HepG2 (cell line): ENCODE measurements around the gene MAD2L2. TPM values are rescaled to one million over a fixed set of nuclear protein-coding genes. Genes with fewer than 3 reads are reported as not detected.

Experiments
- BCL6 ChIP-seq: IDR thresholded peaks from 2 replicates; pipeline ENCODE4 v1.6.1; 2016; ENCODE audit warnings: missing genetic modification reagents, missing compliant biosample characterization
- BCLAF1 ChIP-seq: fragments of 450-650 bp; IDR thresholded peaks from 2 replicates; pipeline ENCODE4 v1.6.1; 2017; ENCODE audit warnings: mild to moderate bottlenecking
- CEBPB ChIP-seq: IDR thresholded peaks from 2 replicates; pipeline ENCODE4 v1.6.1; 2011; ENCODE audit warnings: low read depth, low read length, improper control_type of control experiment, borderline replicate concordance
- ELK4 ChIP-seq: sonication (generic); formaldehyde crosslinking; IDR thresholded peaks from 2 replicates; pipeline ENCODE4 v1.9.0; 2021; ENCODE audit warnings: missing genetic modification reagents, borderline replicate concordance
- GATA4 ChIP-seq: sonication (generic); IDR thresholded peaks from 2 replicates; pipeline ENCODE4 v1.6.1; 2016; ENCODE audit warnings: antibody characterized with exemption, low read depth, borderline replicate concordance
- HMGXB3 ChIP-seq: sonication (generic); formaldehyde crosslinking; IDR thresholded peaks from 2 replicates; pipeline ENCODE4 v1.4.0; 2020; ENCODE audit warnings: missing genetic modification reagents, borderline replicate concordance
- MIXL1 ChIP-seq: IDR thresholded peaks from 2 replicates; pipeline ENCODE4 v1.6.1; 2016
- NCOA2 ChIP-seq: sonication (generic); formaldehyde crosslinking; IDR thresholded peaks from 2 replicates; pipeline ENCODE4 v1.8.0; 2022; ENCODE audit warnings: inconsistent platforms
- PITX1 ChIP-seq: sonication (generic); formaldehyde crosslinking; IDR thresholded peaks from 2 replicates; pipeline ENCODE4 v1.5.1; 2020; ENCODE audit warnings: mild to moderate bottlenecking, missing genetic modification reagents
- POLR2A ChIP-seq, 2 experiments: IDR thresholded peaks; 2 replicates each; pipeline ENCODE4 v1.6.1; 2011; ENCODE audit warnings: low read depth in 2 of 2, low read length in 2 of 2, mild to moderate bottlenecking in 1 of 2, moderate library complexity in 1 of 2; ENCODE audit not compliant: insufficient read depth in 1 of 2
- PREB ChIP-seq: sonication (generic); formaldehyde crosslinking; IDR thresholded peaks from 2 replicates; pipeline ENCODE4 v1.4.0; 2020; ENCODE audit warnings: missing genetic modification reagents
- SIX4 ChIP-seq: sonication (generic); formaldehyde crosslinking; IDR thresholded peaks from 2 replicates; pipeline ENCODE4 v1.4.0; 2020; ENCODE audit warnings: missing genetic modification reagents
- TEAD2 ChIP-seq: sonication (generic); formaldehyde crosslinking; IDR thresholded peaks from 2 replicates; pipeline ENCODE4 v1.9.0; 2021; ENCODE audit warnings: missing genetic modification reagents
- ZC3H13 ChIP-seq: sonication (generic); formaldehyde crosslinking; IDR thresholded peaks from 2 replicates; pipeline ENCODE4 v1.8.1; 2023; ENCODE audit warnings: mild to moderate bottlenecking, missing genetic modification reagents, moderate library complexity
- ZMYM2 ChIP-seq: sonication (generic); formaldehyde crosslinking; IDR thresholded peaks from 2 replicates; pipeline ENCODE4 v1.8.0; 2022; ENCODE audit warnings: mild to moderate bottlenecking, missing genetic modification reagents
- ZNF337 ChIP-seq: sonication (generic); formaldehyde crosslinking; IDR thresholded peaks from 2 replicates; pipeline ENCODE4 v1.5.1; 2020; ENCODE audit warnings: missing genetic modification reagents, low read depth, mild to moderate bottlenecking, borderline replicate concordance
- ZNF350 ChIP-seq: sonication (generic); formaldehyde crosslinking; IDR thresholded peaks from 2 replicates; pipeline ENCODE4 v1.4.0; 2020; ENCODE audit warnings: mild to moderate bottlenecking, low read depth, missing genetic modification reagents, borderline replicate concordance
- ZNF430 ChIP-seq: sonication (generic); formaldehyde crosslinking; IDR thresholded peaks from 2 replicates; pipeline ENCODE4 v1.9.0; 2021; ENCODE audit warnings: mild to moderate bottlenecking, missing genetic modification reagents
- ZNF44 ChIP-seq: sonication (generic); formaldehyde crosslinking; IDR thresholded peaks from 2 replicates; pipeline ENCODE4 v1.5.1; 2020; ENCODE audit warnings: mild to moderate bottlenecking, missing genetic modification reagents
- ZNF446 ChIP-seq: sonication (generic); formaldehyde crosslinking; IDR thresholded peaks from 2 replicates; pipeline ENCODE4 v1.5.0; 2020; ENCODE audit warnings: mild to moderate bottlenecking, missing genetic modification reagents
- ZNF580 ChIP-seq: IDR thresholded peaks from 2 replicates; pipeline ENCODE4 v1.6.1; 2016; ENCODE audit warnings: low read depth, borderline replicate concordance
- polyA plus RNA-seq, 8 experiments: library from polyadenylated mRNA; depleted of rRNA in 3 of 8; stranded (reverse) in 7 of 8; unstranded in 1 of 8; fragments of >200 nt; fragmentation: Illumina TruSeq in 4 of 8; extraction: Trizol in 4 of 8; gene quantifications; 2 replicates each; pipeline versions ENCODE4 v1.2.1 to v1.2.3, GENCODE V29; 2011 to 2016; ENCODE audit warnings: low read depth in 4 of 8, missing spikeins in 1 of 8, mixed read lengths in 1 of 8; ENCODE audit not compliant: insufficient read depth in 1 of 8
- total RNA-seq, 5 experiments: library from RNA; depleted of rRNA; stranded (reverse); fragments of >200 nt; fragmentation: Illumina TruSeq; extraction: Trizol; gene quantifications; 2 replicates each; pipeline ENCODE4 v1.2.3, GENCODE V29; 2016; ENCODE audit warnings: low read depth in 1 of 5

MAD2L2 gene
- total and polyA plus RNA-seq, 2 of the 13 experiments (the other 11 are each of a cell fraction or from before 2014, with no cell fraction given): 51.8 to 53.8 TPM

- TF ChIP-seq ELK4 (CRISPR knock-in tag): no peak
- no peak for TF ChIP-seq ZNF44 (CRISPR knock-in tag)
- TF ChIP-seq NCOA2 (CRISPR knock-in tag): peak; percentile 60
- peak; percentile 72; the same call in 1 of the 2 replicates for TF ChIP-seq ZMYM2 (CRISPR knock-in tag)
- TF ChIP-seq ZC3H13 (CRISPR knock-in tag): no peak
- no peak for TF ChIP-seq TEAD2
- TF ChIP-seq PITX1 (CRISPR knock-in tag): peak; percentile 90
- TF ChIP-seq ZNF446 (CRISPR knock-in tag): no peak
- peak; percentile 72; the same call in 1 of the 2 replicates for TF ChIP-seq ZNF350 (CRISPR knock-in tag)
- TF ChIP-seq BCL6 (CRISPR knock-in tag): peak; percentile 80
- peak; percentile 25; the same call in 1 of the 2 replicates for TF ChIP-seq HMGXB3
- no peak for TF ChIP-seq BCLAF1
- TF ChIP-seq POLR2A (IDR thresholded peaks at IDR 0.05; ENCODE audit: insufficient read depth in 1 of 2, low read depth in 2 of 2, low read length in 2 of 2): peak; percentile 45 to 54; a peak in 3 of 4 replicates
- TF ChIP-seq MIXL1 (CRISPR knock-in tag): 0 out of 2 replicates have a peak, but pooled peaks have one; percentile 19
- TF ChIP-seq ZNF430 (CRISPR knock-in tag): 0 out of 2 replicates have a peak, but pooled peaks have one; percentile 12
- peak; percentile 51; the same call in 1 of the 2 replicates for TF ChIP-seq ZNF580 (CRISPR knock-in tag)
- TF ChIP-seq SIX4 (CRISPR knock-in tag): peak; percentile 49; the same call in 1 of the 2 replicates
- TF ChIP-seq GATA4: peak; percentile 81
- TF ChIP-seq PREB: no peak
- no peak for TF ChIP-seq ZNF337 (CRISPR knock-in tag)
- TF ChIP-seq CEBPB: no peak
Measured at GRCh38 chr1:11671544-11672286, 9.2 kb downstream of the MAD2L2 start (continued).
